Measurements from ENCODE around the gene CYP39A1.

GRCh38 chr6:46612645-46613044 lies 40.0 kb downstream of the CYP39A1 start:
- TF ChIP-seq CTCF (IDR thresholded peaks at IDR 0.05; ENCODE audit: insufficient read depth, low read length), result no peak
- no peak for TF ChIP-seq POLR2AphosphoS5 (IDR thresholded peaks at IDR 0.05; ENCODE audit: low read depth)
- TF ChIP-seq REST (IDR thresholded peaks at IDR 0.05; ENCODE audit: insufficient replicate concordance, low read depth), result no peak
- TF ChIP-seq GABPA (IDR thresholded peaks at IDR 0.05; ENCODE audit: low read depth), result no peak

Data from HL-60 (cell line).